K562 (cell line): ENCODE results near the gene MYL3. TPM values are rescaled to one million over a fixed set of nuclear protein-coding genes. Genes with fewer than 3 reads are reported as not detected.

Source experiments
- MTA2 ChIP-seq: fragments of 450-650 bp; IDR thresholded peaks from 2 replicates; pipeline ENCODE4 v1.6.1; 2016; ENCODE audit warnings: low read depth
- THRAP3 ChIP-seq: fragments of 450-650 bp; IDR thresholded peaks from 2 replicates; pipeline ENCODE4 v1.6.1; 2016; ENCODE audit warnings: mild to moderate bottlenecking, inconsistent platforms, borderline replicate concordance
- polyA plus RNA-seq, 8 experiments: library from polyadenylated mRNA; depleted of rRNA in 4 of 8; stranded (reverse) in 5 of 8; unstranded in 3 of 8; fragments of >200 nt; fragmentation: Nextera tagmentation in 2 of 8; fragmentation: Illumina TruSeq in 1 of 8; extraction: Ambion mirVana in 2 of 8; extraction: Trizol in 1 of 8; gene quantifications; 2 replicates each; pipeline versions ENCODE4 v1.2.1 to v1.2.3, GENCODE V29; 2011 to 2014; ENCODE audit warnings: inconsistent platforms in 1 of 8, missing spikeins in 1 of 8
- total RNA-seq, 7 experiments: library from RNA; depleted of rRNA in 6 of 7; stranded (reverse); fragments of >200 nt in 6 of 7; fragmentation: Illumina TruSeq in 2 of 7; extraction: Trizol in 2 of 7; gene quantifications; 2 replicates each; pipeline versions ENCODE4 v1.2.1 to v1.2.3, GENCODE V29; 2011 to 2021; ENCODE audit warnings: low replicate concordance in 1 of 7
- TF ChIP-seq, protein P1 (sequence below): sonication (generic); formaldehyde crosslinking; IDR thresholded peaks from 2 replicates; pipeline ENCODE4 v1.8.1; 2023; ENCODE audit warnings: missing genetic modification reagents, mild to moderate bottlenecking, borderline replicate concordance
- TF ChIP-seq, protein P2 (sequence below), 2 experiments: fragments of 450-650 bp; IDR thresholded peaks; 2 replicates each; pipeline ENCODE4 v1.6.1; 2016; ENCODE audit warnings: mild to moderate bottlenecking in 2 of 2, borderline replicate concordance in 1 of 2, low read depth in 1 of 2, moderate library complexity in 1 of 2
- TF ChIP-seq, protein P3 (sequence below), 3 experiments: fragments of 200-800 bp in 1 of 3; fragments of 250-450 bp in 1 of 3; fragments of 450-650 bp in 1 of 3; sonication (Bioruptor Pico) in 1 of 3; sonication (Bioruptor generic) in 1 of 3; formaldehyde crosslinking in 1 of 3; IDR thresholded peaks; 2 replicates each; pipeline versions ENCODE4 v1.6.1 to v1.8.0; 2016 to 2022; ENCODE audit warnings: mild to moderate bottlenecking in 2 of 3, missing genetic modification characterization in 2 of 3, missing compliant biosample characterization in 1 of 3, moderate library complexity in 1 of 3
- TF ChIP-seq, protein P4 (sequence below): fragments of 450-650 bp; conservative IDR thresholded peaks from 2 replicates; pipeline ENCODE4 v1.6.1; 2016; ENCODE audit warnings: missing genetic modification characterization, low read depth, mild to moderate bottlenecking, missing compliant biosample characterization, moderate library complexity
- TF ChIP-seq, protein P5 (sequence below): fragments of 450-650 bp; IDR thresholded peaks from 2 replicates; pipeline ENCODE4 v1.6.1; 2016

The MYL3 gene
- total and polyA plus RNA-seq, 9 of the 15 experiments (the other 6 are each of a cell fraction or from before 2014, with no cell fraction given) = 0.14 to 0.45 TPM; not detected in 7

DNA sequence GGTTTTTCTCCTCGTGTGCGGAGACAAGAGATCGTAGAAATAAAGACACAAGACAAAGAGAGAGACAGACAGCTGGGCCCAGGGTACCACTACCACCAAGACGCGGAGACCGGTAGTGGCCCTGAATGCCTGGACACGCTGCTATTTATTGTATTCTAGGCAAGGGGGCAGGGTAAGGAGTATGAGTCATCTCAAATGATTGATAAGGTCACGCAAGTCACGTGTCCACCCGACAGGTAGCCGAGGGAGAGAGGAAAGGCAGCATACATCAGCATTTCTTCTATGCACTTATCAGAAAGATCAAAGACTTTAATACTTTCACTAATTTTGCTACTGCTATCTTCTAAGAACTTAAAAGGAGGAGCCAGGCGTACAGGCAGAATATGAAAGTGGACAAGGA, 28.2 kb downstream of the MYL3 start (continued):
- TF ChIP-seq, protein P1, sequence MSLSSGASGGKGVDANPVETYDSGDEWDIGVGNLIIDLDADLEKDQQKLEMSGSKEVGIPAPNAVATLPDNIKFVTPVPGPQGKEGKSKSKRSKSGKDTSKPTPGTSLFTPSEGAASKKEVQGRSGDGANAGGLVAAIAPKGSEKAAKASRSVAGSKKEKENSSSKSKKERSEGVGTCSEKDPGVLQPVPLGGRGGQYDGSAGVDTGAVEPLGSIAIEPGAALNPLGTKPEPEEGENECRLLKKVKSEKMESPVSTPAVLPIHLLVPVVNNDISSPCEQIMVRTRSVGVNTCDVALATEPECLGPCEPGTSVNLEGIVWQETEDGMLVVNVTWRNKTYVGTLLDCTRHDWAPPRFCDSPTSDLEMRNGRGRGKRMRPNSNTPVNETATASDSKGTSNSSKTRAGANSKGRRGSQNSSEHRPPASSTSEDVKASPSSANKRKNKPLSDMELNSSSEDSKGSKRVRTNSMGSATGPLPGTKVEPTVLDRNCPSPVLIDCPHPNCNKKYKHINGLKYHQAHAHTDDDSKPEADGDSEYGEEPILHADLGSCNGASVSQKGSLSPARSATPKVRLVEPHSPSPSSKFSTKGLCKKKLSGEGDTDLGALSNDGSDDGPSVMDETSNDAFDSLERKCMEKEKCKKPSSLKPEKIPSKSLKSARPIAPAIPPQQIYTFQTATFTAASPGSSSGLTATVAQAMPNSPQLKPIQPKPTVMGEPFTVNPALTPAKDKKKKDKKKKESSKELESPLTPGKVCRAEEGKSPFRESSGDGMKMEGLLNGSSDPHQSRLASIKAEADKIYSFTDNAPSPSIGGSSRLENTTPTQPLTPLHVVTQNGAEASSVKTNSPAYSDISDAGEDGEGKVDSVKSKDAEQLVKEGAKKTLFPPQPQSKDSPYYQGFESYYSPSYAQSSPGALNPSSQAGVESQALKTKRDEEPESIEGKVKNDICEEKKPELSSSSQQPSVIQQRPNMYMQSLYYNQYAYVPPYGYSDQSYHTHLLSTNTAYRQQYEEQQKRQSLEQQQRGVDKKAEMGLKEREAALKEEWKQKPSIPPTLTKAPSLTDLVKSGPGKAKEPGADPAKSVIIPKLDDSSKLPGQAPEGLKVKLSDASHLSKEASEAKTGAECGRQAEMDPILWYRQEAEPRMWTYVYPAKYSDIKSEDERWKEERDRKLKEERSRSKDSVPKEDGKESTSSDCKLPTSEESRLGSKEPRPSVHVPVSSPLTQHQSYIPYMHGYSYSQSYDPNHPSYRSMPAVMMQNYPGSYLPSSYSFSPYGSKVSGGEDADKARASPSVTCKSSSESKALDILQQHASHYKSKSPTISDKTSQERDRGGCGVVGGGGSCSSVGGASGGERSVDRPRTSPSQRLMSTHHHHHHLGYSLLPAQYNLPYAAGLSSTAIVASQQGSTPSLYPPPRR (CRISPR knock-in tag) = no peak
- TF ChIP-seq MTA2 (no peak), THRAP3 (no peak)
- TF ChIP-seq, protein P2, sequence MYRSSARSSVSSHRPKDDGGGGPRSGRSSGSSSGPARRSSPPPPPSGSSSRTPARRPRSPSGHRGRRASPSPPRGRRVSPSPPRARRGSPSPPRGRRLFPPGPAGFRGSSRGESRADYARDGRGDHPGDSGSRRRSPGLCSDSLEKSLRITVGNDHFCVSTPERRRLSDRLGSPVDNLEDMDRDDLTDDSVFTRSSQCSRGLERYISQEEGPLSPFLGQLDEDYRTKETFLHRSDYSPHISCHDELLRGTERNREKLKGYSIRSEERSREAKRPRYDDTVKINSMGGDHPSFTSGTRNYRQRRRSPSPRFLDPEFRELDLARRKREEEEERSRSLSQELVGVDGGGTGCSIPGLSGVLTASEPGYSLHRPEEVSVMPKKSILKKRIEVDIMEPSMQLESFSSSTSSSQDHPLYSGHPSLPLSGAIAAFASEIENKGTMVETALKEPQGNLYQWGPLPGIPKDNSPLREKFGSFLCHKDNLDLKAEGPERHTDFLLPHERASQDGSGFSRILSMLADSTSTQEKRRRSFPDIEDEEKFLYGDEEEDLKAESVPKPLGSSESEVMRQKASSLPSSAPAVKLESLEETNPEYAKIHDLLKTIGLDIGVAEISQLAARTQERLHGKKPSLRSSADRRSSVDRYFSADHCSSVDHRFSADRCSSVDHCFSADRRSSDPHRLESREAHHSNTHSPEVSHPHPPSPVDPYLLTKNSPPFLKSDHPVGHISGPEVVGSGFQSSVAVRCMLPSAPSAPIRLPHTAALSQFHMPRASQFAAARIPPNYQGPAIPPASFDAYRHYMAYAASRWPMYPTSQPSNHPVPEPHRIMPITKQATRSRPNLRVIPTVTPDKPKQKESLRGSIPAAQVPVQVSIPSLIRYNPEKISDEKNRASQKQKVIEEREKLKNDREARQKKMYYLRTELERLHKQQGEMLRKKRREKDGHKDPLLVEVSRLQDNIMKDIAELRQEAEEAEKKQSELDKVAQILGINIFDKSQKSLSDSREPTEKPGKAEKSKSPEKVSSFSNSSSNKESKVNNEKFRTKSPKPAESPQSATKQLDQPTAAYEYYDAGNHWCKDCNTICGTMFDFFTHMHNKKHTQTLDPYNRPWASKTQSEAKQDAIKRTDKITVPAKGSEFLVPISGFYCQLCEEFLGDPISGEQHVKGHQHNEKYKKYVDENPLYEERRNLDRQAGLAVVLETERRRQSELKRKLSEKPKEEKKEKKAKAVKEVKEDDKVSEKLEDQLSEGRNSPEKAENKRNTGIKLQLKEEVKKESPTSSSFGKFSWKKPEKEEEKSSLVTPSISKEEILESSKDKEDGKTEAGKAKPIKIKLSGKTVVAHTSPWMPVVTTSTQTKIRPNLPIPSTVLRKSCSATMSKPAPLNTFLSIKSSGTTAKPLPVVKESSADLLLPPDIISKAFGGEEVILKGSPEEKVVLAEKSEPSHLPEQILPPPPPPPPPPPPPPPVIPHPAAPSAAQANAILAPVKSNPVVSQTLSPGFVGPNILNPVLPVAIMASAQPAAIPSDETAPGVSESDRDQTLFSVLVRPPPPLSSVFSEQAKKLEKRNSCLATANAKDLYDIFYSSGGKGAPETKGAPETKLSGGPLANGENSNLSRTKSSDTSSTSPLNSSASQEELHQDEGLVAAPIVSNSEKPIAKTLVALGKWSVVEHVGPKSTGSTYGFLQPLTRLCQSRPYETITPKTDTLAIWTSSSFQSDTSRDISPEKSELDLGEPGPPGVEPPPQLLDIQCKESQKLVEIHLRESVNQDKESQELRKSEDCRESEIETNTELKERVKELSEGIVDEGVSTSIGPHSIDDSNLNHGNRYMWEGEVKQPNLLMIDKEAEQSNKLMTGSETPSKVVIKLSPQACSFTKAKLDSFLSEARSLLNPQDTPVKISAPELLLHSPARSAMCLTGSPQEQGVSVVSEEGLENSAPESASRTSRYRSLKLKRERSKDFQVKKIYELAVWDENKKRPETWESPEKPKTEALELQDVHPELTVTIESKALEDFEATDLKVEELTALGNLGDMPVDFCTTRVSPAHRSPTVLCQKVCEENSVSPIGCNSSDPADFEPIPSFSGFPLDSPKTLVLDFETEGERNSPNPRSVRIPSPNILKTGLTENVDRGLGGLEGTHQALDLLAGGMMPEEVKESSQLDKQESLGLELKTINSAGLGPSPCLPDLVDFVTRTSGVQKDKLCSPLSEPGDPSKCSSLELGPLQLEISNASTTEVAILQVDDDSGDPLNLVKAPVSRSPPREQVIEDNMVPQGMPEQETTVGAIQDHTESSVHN (IDR thresholded peaks at IDR 0.05; ENCODE audit: borderline replicate concordance in 1 of 2, low read depth in 1 of 2) = no peak
- TF ChIP-seq, protein P3, sequence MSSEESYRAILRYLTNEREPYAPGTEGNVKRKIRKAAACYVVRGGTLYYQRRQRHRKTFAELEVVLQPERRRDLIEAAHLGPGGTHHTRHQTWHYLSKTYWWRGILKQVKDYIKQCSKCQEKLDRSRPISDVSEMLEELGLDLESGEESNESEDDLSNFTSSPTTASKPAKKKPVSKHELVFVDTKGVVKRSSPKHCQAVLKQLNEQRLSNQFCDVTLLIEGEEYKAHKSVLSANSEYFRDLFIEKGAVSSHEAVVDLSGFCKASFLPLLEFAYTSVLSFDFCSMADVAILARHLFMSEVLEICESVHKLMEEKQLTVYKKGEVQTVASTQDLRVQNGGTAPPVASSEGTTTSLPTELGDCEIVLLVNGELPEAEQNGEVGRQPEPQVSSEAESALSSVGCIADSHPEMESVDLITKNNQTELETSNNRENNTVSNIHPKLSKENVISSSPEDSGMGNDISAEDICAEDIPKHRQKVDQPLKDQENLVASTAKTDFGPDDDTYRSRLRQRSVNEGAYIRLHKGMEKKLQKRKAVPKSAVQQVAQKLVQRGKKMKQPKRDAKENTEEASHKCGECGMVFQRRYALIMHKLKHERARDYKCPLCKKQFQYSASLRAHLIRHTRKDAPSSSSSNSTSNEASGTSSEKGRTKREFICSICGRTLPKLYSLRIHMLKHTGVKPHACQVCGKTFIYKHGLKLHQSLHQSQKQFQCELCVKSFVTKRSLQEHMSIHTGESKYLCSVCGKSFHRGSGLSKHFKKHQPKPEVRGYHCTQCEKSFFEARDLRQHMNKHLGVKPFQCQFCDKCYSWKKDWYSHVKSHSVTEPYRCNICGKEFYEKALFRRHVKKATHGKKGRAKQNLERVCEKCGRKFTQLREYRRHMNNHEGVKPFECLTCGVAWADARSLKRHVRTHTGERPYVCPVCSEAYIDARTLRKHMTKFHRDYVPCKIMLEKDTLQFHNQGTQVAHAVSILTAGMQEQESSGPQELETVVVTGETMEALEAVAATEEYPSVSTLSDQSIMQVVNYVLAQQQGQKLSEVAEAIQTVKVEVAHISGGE (CRISPR knock-in tag; IDR thresholded peaks at IDR 0.05) = no peak
- TF ChIP-seq, protein P4, sequence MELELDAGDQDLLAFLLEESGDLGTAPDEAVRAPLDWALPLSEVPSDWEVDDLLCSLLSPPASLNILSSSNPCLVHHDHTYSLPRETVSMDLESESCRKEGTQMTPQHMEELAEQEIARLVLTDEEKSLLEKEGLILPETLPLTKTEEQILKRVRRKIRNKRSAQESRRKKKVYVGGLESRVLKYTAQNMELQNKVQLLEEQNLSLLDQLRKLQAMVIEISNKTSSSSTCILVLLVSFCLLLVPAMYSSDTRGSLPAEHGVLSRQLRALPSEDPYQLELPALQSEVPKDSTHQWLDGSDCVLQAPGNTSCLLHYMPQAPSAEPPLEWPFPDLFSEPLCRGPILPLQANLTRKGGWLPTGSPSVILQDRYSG = no peak
- TF ChIP-seq, protein P5, sequence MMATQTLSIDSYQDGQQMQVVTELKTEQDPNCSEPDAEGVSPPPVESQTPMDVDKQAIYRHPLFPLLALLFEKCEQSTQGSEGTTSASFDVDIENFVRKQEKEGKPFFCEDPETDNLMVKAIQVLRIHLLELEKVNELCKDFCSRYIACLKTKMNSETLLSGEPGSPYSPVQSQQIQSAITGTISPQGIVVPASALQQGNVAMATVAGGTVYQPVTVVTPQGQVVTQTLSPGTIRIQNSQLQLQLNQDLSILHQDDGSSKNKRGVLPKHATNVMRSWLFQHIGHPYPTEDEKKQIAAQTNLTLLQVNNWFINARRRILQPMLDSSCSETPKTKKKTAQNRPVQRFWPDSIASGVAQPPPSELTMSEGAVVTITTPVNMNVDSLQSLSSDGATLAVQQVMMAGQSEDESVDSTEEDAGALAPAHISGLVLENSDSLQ = peak; percentile 72
